Umbilical cord (tissue), 2 donors: ENCODE measurements around the gene ZNF213. TPM values are rescaled to one million over a fixed set of nuclear protein-coding genes. Genes with fewer than 3 reads are reported as not detected.
"Not testable (repeated sequence)": the region's sequence is repeated elsewhere in the genome, so short reads cannot be mapped to it uniquely, and the experiment has no call there.

ENCODE experiments used
- DNase-seq: peaks from one replicate; pipeline ENCODE4 v3.0.0-alpha.2; 2015; ENCODE audit warnings: low spot score
- total RNA-seq: library from RNA; depleted of rRNA; stranded (reverse); fragments of >200 nt; gene quantifications from one replicate; pipeline ENCODE4 v1.2.3, GENCODE V29; 2014; ENCODE audit warnings: low replicate concordance; ENCODE audit not compliant: insufficient read depth

Gene ZNF213
- total RNA-seq, 1 donor from 2014 or later = 0.96 TPM

GRCh38 chr16:3170440-3171180 lies 35.8 kb downstream of the ZNF213 start:
- DNase-seq = no peak

- DNase-seq = no peak
Measured at GRCh38 chr16:3171181-3171854, 36.5 kb downstream of the ZNF213 start.

GRCh38 chr16:3171855-3172593 lies 37.2 kb downstream of the ZNF213 start:
- DNase-seq = no peak

GRCh38 chr16:3173892-3174617 lies 39.2 kb downstream of the ZNF213 start:
- no peak for DNase-seq

GRCh38 chr16:3174618-3175148 lies 39.9 kb downstream of the ZNF213 start:
- DNase-seq = no peak

GRCh38 chr16:3175157-3176093 lies 40.6 kb downstream of the ZNF213 start:
- no peak for DNase-seq

- no peak for DNase-seq
Measured at GRCh38 chr16:3179651-3180050, 44.8 kb downstream of the ZNF213 start.

- no peak for DNase-seq
Measured at GRCh38 chr16:3180445-3180878, 45.6 kb downstream of the ZNF213 start.

GRCh38 chr16:3182293-3182607 lies 47.4 kb downstream of the ZNF213 start:
- DNase-seq = not testable (repeated sequence)

- DNase-seq = no peak
Measured at GRCh38 chr16:3182608-3183444, 48.0 kb downstream of the ZNF213 start.

GRCh38 chr16:3183445-3184139 lies 48.8 kb downstream of the ZNF213 start:
- no peak for DNase-seq

GRCh38 chr16:3186946-3187690 lies 52.3 kb downstream of the ZNF213 start:
- no peak for DNase-seq

- no peak for DNase-seq
Measured at GRCh38 chr16:3187798-3188674, 53.2 kb downstream of the ZNF213 start, which contains the start of gene OR1F1. OR1F1 (plus strand) TSS chr16:3188204.

- DNase-seq = no peak
Measured at GRCh38 chr16:3188675-3188924, 53.8 kb downstream of the ZNF213 start.

- DNase-seq = peak; percentile 23
Measured at GRCh38 chr16:3188925-3189825, 54.3 kb downstream of the ZNF213 start.

GRCh38 chr16:3189869-3190268 lies 55.0 kb downstream of the ZNF213 start:
- no peak for DNase-seq
